NOMO-1 treated with dmso at 0.1 percent for 144 hours (cell line): ENCODE measurements around the gene PCBP3.

ENCODE experiments used
- DNase-seq: peaks from one replicate; lab custom pipeline; 2025; ENCODE audit not compliant: unreplicated experiment; lab: John Stamatoyannopoulos, UW

PCBP3 gene

GRCh38 chr21:45856442-45856841, 212.9 kb downstream of the PCBP3 start:
- DNase-seq: no peak

- no peak for DNase-seq
Observed at GRCh38 chr21:45856906-45857305, 213.4 kb downstream of the PCBP3 start.

GRCh38 chr21:45857761-45858160, 214.2 kb downstream of the PCBP3 start:
- DNase-seq: no peak

GRCh38 chr21:45858180-45858579, 214.7 kb downstream of the PCBP3 start:
- DNase-seq: no peak

GRCh38 chr21:45859041-45859761, 215.7 kb downstream of the PCBP3 start:
- no peak for DNase-seq

- DNase-seq: no peak
Observed at GRCh38 chr21:45859762-45860357, 216.3 kb downstream of the PCBP3 start.

GRCh38 chr21:45860493-45861155, 217.1 kb downstream of the PCBP3 start:
- no peak for DNase-seq

- no peak for DNase-seq
Observed at GRCh38 chr21:45861156-45861870, 217.8 kb downstream of the PCBP3 start.

GRCh38 chr21:45862543-45863207, 219.2 kb downstream of the PCBP3 start:
- DNase-seq: no peak

- DNase-seq: no peak
Observed at GRCh38 chr21:45863267-45863666, 219.7 kb downstream of the PCBP3 start.

GRCh38 chr21:45863751-45864150, 220.2 kb downstream of the PCBP3 start:
- DNase-seq: no peak

GRCh38 chr21:45864436-45864835, 220.9 kb downstream of the PCBP3 start:
- DNase-seq: no peak

- DNase-seq: no peak
Observed at GRCh38 chr21:45865106-45865835, 221.7 kb downstream of the PCBP3 start.

GRCh38 chr21:45866551-45866950, 223.0 kb downstream of the PCBP3 start:
- no peak for DNase-seq

GRCh38 chr21:45867041-45867666, 223.6 kb downstream of the PCBP3 start:
- DNase-seq: no peak

GRCh38 chr21:45867671-45868081, 224.2 kb downstream of the PCBP3 start:
- no peak for DNase-seq

GRCh38 chr21:45868086-45868485, 224.6 kb downstream of the PCBP3 start:
- no peak for DNase-seq

GRCh38 chr21:45868488-45868887, 225.0 kb downstream of the PCBP3 start:
- no peak for DNase-seq

GRCh38 chr21:45869121-45870007, 225.8 kb downstream of the PCBP3 start:
- DNase-seq: no peak
